M059J (cell line): ENCODE data around the gene ARHGEF11. TPM values are rescaled to one million over a fixed set of nuclear protein-coding genes. Genes with fewer than 3 reads are reported as not detected.

Experiments used
- DNase-seq: peaks from one replicate; pipeline ENCODE4 v3.0.0-alpha.2; 2012; ENCODE audit warnings: low read depth
- total RNA-seq: library from RNA; depleted of rRNA; stranded (reverse); fragments of >200 nt; shearing (Covaris generic); gene quantifications from 2 replicates; pipeline ENCODE4 v1.2.3, GENCODE V29; 2014

The ARHGEF11 gene
- total RNA-seq, 1 experiment from 2014 or later: 17.1 TPM

GRCh38 chr1:157001304-157001703 is 44.2 kb downstream of the ARHGEF11 start:
- peak; percentile 17 for DNase-seq

GRCh38 chr1:157000686-157001085 is 44.9 kb downstream of the ARHGEF11 start:
- peak; percentile 28 for DNase-seq

DNA sequence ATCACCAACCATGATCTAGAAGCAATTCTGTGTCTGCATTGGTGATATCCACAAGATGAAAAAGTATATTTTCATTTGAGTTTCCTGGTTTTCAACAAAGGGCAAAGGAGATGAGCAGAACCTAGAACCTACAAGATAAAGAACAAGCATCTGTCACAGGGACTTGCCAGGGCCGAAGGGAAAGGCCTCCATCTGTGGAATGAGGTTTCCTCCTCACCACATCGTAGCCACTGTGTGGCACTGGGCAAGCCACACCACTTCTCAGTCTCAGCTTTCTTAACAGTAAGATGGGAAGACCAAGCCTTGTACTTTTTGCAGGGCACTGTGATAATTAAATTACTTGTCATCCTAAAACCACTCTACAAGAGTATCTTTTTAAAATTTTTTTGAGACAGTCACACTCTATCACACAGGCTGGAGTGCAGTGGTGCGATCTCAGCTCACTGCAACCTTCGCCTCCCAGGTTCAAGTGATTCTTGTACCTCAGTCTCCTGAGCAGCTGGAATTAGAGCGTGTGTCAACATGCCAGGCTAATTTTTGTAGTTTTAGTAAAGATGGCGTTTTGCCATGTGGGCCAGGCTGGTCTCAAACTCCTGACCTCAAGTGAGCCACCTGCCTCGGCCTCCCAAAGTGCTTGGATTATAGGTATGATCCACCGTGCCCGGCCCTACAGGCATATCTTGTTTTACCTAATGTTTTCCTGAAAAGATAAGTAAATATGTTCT is 45.8 kb downstream of the ARHGEF11 start:
- DNase-seq: no peak

DNA sequence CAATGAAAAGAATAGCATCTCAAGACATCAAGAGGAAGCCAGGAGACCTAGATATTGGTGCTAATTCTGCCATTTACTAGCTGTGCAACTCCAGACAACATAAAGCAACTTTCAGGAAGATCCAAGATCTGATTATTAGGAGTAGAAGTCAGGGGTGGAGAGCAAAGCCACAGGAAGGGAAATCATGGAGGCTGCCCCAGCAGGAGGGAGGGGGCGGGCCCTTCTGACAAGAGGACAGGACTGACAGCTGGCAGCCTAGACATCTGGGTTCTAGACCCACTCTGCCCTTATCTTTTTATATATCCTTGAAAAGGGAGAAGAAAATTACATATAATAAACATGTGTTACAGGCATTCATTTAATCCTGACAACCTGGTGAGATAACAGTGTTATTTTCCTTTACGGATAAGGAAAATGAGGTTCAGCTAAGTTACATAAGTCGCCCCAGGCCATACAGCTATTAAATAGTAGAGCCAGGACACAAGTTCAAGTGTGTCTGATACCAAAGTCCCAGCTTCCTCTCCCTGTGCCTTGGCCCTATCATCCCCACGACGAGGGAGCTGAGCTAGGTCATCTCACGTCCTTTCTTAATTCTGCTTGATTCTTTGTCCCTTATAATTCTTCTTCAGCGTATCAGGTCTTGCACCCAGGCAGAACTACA is 46.6 kb downstream of the ARHGEF11 start:
- DNase-seq: no peak

GRCh38 chr1:156998301-156998700 is 47.2 kb downstream of the ARHGEF11 start:
- no peak for DNase-seq

GRCh38 chr1:156995412-156995811 is 50.1 kb downstream of the ARHGEF11 start:
- DNase-seq: no peak

- no peak for DNase-seq
Measured at GRCh38 chr1:156994277-156994676, 51.3 kb downstream of the ARHGEF11 start.

DNA sequence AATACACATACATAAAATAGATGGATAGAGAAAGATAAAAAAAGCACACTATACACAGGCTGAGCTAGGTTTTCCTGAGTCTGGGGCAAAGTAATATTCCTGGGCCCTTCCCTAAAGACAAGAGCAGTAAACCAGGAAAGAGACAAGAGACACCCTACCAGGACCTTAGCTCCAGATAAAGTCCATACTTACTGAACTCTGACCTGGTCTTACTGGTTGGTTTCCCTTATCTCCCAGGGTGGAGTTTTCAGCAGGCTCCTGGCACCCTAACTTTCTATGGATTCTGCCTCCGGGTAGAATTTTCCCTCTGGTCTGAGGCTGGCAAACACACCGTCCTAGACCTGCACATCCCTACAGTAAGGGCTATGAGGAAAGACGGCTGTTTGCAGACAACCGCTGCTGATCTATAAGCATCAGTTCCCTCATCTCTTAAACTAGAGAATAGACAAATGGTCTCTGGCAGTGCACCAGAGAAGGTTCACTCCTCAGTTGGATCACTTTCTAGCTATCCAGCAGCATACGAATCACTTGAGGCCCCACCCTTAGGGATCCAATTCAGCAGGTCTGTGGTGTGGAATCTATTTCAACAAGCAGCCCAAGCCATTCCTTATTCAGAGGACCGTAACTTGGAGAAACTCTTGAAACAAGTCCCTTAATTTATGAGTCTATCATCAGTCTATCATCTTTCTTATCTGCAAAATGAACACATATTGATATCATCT is 52.0 kb downstream of the ARHGEF11 start:
- no peak for DNase-seq

DNA sequence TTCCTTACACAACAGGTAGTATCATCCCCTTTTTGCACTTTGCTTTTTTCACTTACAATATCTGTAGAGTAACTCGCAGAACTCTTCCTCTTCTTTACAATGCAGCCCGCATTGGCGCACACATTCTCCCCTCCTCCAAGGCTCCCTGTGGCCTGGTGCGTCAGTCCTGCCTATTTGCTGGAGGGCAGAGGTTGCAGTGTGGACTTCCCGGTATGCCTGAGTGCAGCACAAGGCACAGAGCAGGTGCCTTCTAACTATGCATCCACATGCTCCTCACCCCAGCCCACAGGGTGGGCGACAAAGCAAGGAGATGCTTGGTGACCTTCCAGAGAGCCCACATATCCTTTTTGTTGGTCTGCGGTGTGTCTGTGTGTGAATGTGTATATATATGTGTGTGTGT is 53.3 kb downstream of the ARHGEF11 start:
- no peak for DNase-seq

GRCh38 chr1:156987715-156988114 is 57.8 kb downstream of the ARHGEF11 start:
- DNase-seq: no peak

DNA sequence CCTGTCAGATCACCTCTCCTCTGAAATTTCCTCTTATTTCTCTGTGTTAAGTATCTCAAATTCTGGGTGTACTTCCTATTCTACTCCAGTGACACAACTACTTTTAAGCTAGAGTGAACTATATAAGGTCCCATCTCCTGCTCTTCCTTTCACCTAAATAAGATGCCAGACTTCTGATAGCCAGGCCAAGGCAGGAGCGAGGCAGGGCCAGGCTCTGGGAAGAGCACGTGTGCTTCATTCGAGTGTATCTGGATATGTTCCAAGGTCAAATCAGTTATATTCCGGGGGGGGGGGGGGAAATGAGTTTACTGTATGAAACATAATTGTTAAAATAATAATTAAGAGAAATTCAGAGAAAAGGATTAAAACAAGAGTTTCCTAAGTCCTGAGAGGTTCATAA is 65.0 kb downstream of the ARHGEF11 start:
- no peak for DNase-seq

GRCh38 chr1:156975084-156975483 is 70.5 kb downstream of the ARHGEF11 start:
- no peak for DNase-seq

- no peak for DNase-seq
Measured at GRCh38 chr1:156973417-156973816, 72.1 kb downstream of the ARHGEF11 start.

DNA sequence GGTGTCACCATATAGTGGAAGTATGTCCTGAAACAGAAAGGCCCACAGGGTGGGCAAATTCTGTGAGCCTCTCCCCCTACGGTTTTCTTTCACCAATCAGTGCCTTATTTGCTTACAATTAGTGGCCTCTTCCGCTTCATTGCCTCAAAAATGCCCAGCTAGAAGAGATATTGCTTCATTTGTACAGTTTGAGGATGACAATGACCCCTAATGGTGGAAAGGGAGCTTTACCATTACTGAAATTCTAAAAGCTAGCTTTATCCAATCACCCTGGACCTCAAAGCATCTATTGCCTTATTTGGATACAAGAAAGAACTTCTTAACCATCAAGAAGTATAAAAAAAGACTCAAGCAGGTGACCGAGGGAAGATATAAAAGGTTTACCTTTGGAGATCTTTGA is 75.5 kb downstream of the ARHGEF11 start:
- DNase-seq: no peak

GRCh38 chr1:156969496-156969895 is 76.0 kb downstream of the ARHGEF11 start:
- DNase-seq: no peak

GRCh38 chr1:156964441-156964840 is 81.1 kb downstream of the ARHGEF11 start:
- DNase-seq: no peak

DNA sequence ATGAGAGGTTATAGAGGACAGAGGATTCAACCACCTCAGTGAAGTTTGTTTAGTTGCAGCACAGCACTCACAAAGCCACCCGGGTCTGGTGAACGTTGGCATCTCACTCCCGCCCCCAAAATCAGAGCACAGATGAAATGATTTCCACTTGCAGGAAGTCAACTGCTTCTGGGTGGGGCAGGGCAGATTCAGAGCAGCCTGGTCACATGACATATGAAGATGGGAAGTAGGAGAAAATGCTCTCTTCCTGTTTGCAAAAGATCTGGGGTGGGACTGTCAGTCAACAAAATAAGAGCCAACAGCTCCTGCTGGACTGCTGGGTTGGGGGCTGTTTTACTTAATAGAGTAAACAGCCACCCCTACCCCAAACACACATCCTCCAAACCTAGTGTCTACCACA is 81.9 kb downstream of the ARHGEF11 start:
- no peak for DNase-seq

DNA sequence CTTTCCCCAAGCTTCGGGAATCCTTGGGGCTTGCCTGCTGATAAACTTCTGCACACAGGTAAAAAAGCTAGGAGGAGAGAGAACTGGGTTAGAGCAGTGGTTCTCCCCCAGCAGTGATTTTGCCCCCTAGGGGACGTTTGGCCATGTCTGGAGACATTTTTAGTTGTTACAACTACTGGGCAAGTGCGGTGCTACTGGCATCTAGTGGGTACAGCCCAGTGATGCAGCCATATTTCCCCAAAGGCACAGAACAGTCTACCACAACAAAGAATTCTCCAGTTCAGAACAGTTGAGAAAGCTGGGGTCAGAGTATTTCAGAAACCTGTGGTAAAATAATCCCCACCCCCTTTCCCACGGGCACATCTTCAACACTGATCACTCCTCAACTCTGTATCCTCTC is 83.8 kb downstream of the ARHGEF11 start:
- peak; percentile 16 for DNase-seq

GRCh38 chr1:156959925-156960324 is 85.6 kb downstream of the ARHGEF11 start:
- DNase-seq: no peak

- DNase-seq: peak; percentile 32
Measured at GRCh38 chr1:156959414-156959813, 86.1 kb downstream of the ARHGEF11 start.

- peak; percentile 72 for DNase-seq
Measured at GRCh38 chr1:156958247-156958714, 87.3 kb downstream of the ARHGEF11 start.

DNA sequence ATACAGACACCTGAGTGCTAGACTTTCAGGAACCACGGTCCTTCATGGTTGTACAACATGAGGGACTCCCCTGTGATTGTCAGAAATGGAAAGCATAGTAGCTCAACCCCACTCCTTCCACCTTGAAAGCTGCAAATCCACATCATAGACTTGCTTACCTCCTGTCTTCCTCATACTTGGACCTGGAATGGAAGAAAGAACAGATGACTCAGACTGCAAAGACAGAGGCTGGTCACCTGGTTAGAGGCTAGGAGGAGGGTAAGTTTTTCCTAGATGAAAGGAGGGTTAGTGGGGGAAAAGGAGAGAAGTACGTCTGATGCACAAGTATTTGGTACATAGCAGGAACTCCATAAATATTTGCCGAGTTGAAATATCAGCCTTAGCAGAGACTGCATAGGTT is 87.9 kb downstream of the ARHGEF11 start:
- DNase-seq: no peak

DNA sequence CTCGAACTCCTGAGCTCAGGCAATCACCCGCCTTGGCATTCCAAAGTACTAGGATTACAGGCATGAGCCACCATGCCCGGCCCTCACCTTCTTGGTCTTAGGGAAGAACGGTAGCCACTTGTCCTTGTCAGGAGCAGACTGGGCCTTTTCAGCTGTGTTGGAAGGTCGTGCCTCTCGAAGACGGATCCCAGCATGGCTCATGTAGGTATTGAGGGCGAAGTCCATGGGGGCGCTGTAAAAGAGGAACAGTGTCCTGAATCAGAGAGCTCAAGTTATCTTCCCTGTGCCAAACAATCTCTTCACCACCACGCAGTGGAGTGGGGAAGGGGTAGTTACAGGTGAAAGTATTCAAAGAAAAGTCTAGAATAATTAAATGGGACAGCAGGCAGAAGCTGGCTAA is 89.2 kb downstream of the ARHGEF11 start:
- no peak for DNase-seq
